T-helper 1 cell (primary cell): Measurements from ENCODE around the gene FBXL17.
"Not testable (repeated sequence)": the region's sequence is repeated elsewhere in the genome, so short reads cannot be mapped to it uniquely, and the experiment has no call there.

Experiments
- DNase-seq, 5 donors: peaks; one replicate each; pipeline ENCODE4 v3.0.0-alpha.2; 2012 to 2020

Gene FBXL17

GRCh38 chr5:108238936-108239887 lies 142.7 kb downstream of the FBXL17 start:
- no peak for DNase-seq

DNA sequence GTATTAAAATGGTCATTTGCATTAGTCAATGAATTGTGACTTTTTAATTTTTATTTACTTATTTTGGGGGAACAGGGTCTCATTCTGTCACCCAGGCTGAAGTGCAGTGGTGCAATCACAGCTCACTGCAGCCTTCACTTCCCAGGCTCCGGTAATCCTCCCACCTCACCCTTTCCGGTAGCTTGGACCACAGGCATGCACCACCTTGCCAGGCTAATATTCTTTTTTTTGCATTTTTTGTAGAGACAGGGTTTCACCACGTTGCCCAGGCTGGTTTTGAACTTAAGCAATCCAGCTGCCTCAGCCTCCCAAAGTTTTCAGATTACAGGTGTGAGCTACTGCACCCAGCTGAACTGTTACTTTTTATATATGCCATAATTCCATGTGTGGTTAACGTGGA lies 143.4 kb downstream of the FBXL17 start:
- DNase-seq = no peak

- DNase-seq = no peak
These were observed 148.2 kb downstream of the FBXL17 start for GRCh38 chr5:108233617-108234155.

DNA sequence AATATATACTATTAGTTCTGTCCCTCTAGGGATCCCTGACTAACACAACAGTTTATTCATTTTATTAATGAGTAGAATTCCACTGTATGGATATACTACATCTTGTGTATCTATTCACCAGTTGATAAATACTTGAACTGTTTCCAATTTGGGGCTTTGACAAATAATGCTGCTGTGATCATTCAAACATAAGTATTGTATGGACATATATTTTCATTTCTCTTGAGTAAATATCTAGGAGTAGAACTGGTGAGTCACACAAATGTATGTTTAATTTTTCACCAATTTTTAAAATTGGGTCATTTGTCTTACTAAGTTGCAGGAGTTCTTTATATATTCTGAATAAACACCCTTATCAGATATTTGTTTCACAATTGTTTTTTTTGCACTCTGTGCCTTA lies 149.1 kb downstream of the FBXL17 start:
- no peak for DNase-seq

- DNase-seq = no peak
These were observed 159.9 kb downstream of the FBXL17 start for GRCh38 chr5:108222011-108222410.

DNA sequence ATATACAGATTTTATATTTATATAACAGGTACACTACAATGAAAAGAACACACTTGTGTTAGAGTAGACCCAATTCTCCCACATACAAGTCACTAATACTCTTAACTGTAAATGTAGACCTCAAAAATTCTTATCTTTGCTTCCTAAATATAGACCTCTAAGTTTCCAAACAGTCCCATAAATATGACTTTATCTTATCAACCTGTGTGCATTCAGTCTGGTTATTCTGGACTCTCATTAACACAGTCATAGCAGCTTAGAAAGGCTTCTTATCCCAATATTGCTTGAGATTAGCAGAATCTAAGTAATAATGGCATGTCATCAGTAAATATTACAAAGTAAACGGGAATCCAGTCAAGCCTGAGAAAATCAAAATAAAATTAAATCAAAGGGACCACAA lies 161.1 kb downstream of the FBXL17 start:
- DNase-seq = no peak

DNA sequence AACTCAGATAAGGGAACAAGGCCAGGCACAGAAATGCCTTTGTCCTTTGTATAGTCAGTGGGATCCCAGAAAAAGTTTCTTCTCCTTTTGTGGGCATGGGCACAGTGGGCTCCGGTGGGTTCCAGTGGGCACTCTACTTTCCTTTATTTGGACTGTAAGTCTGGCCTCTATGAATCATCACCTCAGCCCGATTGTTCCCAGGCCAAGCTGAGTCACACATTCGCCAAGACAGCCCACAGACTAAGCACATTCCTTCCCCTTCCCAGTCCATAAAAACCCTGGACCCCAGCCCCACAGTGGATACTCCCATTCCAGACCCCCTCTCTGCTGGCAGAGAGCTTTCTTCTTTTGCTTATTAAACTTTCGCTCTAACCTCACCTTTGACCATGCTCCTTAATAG lies 165.0 kb downstream of the FBXL17 start:
- no peak for DNase-seq

- no peak for DNase-seq
These were observed 167.0 kb downstream of the FBXL17 start for GRCh38 chr5:108214857-108215256.

DNA sequence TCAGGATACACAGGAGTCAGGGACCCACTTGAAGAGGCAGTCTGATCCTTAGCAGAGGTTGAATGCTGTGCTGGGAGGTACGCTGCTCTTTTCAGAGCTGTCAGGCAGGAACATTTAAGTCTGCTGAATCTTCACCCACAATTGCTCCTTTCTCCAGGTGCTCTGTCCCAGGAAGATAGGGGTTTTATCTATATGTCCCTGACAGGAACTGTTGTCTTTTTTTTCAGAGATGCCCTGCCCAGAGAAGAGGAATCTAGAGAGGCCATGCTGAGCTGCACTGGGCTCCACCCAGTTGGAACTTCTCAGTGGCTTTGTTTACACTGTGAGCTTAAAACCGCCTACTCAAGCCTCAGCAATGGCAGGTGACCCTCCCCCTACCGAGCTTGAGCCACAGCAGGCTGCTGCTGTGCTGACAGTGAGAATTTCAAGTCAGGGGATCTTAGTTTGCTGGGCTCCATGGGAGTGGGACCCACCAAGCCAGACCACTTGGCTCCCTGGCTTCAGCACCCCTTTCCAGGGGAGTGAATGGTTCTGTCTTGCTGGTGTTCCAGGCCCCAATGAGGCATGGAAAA lies 169.0 kb downstream of the FBXL17 start:
- no peak for DNase-seq

DNA sequence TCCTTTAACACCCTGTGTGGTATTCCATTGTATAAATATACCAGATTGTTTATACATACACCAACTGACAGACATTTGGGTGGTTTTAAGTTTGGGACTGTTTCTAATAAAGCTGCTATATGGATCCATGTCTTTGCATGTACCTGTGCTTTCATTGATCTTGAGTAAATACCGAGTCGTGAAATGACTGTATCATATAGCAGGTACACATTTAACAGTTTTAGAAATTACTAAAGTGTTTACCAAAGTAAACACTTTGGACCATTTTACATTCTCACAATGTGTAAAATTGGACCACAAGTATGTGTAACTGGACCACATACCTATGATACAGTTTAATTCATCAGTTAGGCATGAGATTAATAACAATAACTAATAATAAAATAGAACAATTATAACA lies 175.2 kb downstream of the FBXL17 start:
- no peak for DNase-seq

GRCh38 chr5:108201721-108202120 lies 180.2 kb downstream of the FBXL17 start:
- no peak for DNase-seq

DNA sequence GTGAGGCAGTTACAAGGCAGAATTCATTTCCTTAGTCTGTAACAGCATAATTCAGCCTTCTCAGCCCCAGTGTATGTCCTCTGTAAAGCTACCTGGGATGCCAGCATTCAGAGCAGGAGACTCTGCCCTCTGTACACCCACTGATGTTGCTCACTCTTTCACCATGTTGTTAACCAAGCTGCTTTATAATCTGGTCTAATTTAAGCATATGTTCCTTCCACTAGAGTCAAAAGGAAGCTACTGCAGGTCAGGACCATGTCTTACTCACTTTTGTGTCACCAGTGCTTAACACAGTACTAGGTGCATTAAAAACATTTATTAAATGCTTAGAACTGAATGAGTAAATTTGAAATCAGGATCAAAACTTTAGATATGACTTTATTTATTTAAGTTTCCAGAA lies 185.6 kb downstream of the FBXL17 start:
- DNase-seq = no peak

DNA sequence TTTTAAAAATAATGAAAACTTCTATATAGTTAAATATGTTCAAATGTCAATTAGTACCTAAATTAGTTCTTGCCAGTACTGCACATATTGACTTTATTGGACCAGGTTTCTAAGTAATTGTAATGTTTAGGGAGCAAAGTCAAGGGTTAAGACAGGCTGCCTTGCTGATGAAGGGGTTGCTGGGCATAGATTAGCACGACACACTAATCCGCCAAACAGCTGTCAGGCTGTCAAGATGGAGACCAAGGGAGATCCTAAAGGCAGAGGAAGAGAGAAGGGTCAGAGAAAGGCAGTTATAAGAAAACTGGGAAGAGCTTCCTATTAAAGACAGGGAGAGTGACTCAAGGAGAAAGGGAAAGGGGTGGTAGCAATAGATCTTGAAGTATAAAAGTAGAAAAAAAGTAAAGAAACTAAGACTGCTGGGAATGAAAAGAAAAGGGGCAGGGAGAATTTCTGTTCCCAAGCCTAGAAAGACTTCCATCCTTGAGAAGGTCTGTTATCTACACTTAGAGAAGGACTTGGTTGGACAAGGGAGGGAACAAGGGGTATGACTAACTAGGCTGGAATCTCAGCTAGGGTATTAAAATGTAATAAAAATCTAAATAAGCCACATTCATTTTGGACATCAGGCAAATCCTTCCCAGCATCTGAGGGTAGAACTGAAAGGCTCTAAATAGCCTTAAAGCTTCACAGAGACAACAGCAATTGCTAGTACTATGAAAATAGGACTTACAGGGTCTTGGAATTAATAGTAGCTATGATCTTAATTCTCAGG lies 188.7 kb downstream of the FBXL17 start:
- DNase-seq = no peak

- DNase-seq = no peak
These were observed 197.0 kb downstream of the FBXL17 start for GRCh38 chr5:108184940-108185339.

DNA sequence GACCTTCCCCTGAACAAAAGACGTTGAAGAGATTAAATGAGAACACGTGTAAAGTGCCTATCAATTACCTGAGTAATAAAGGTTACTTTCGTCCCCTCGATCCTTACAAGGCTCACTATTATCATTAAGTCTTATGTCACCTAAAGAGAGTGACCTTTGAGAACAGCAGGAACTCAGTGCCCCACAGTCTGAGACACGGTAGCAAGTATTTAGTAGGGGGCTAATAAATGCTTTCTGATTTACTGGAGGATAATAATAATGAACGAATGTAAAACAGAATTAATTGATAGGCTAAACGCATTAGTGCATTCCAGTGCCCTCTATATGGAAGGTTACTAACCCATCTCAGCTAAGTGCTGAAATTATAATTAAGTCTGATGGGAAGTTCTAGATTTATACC lies 199.9 kb downstream of the FBXL17 start:
- DNase-seq = no peak

GRCh38 chr5:108174286-108174685 lies 207.6 kb downstream of the FBXL17 start:
- DNase-seq = no peak

DNA sequence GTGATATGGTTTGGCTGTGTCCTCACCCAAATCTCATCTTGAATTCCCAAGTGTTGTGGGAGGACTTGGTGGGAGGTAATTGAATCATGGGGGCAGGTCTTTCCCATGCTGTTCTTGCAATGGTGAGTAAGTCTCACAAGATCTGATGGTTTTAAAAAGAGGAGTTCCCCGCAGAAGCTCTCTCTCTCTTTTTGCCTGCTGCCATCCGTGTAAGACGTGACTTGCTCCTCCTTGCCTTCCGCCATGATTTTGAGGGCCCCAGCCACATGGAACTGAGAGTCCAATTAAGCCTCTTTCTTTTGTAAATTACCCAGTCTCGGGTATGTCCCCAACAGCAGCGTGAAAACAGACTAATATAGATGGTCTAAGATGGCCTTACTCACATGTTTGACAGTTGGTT lies 210.1 kb downstream of the FBXL17 start:
- no peak for DNase-seq

DNA sequence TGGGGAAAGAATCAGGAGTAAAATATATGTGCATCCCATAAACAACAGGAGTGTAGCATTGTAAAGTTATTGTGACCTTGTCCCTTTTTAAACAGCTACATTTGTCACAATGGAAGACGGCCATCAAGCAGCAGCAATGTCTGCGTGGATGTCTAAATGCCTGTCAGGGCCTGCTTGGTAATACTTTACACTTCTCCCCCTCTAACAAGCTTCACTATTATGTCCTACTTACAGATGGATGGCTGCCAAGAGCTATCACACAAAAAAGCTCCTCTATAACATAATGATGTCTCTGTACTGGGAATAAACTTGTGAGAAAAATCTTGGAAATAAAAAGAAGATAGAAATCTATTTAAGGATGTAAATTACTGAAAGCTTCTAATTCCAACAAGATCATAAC lies 213.0 kb downstream of the FBXL17 start:
- DNase-seq = no peak

GRCh38 chr5:108167174-108167573 lies 214.7 kb downstream of the FBXL17 start:
- DNase-seq = no peak

- DNase-seq = no peak
These were observed 217.3 kb downstream of the FBXL17 start for GRCh38 chr5:108164574-108164973.

- not testable (repeated sequence) for DNase-seq
These were observed 229.0 kb downstream of the FBXL17 start for GRCh38 chr5:108152854-108153253.

DNA sequence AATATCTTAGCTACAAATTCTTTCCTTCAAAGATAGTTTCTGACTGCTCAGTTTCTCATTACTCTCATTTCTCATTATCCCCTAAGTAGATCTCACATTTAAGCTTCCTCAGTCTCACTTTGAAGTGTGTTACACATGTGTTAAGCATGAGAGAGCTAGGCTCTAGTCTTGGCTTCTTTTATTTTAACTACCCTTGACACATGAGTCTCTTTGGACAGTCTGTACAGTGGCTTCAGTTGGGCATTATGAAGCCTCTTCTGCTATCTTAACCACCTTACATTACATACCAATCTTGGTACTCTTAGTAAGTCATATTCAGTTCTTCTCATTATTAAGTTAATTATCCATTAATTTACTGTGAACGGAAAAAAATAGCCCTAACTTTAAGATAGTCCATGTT lies 232.5 kb downstream of the FBXL17 start:
- DNase-seq = no peak

- no peak for DNase-seq
These were observed 233.2 kb downstream of the FBXL17 start for GRCh38 chr5:108148715-108149139.
